OCI-LY3 (cell line): ENCODE data around the gene SH3PXD2A.

ENCODE experiments used
- CTCF ChIP-seq: fragments of 200-600, 300-600 bp; sonication (generic); IDR thresholded peaks from 2 replicates; pipeline ENCODE4 v1.5.1; 2014; ENCODE audit warnings: antibody characterized with exemption, low read length, low read depth
- EZH2phosphoT487 ChIP-seq: fragments of 200-600 bp; shearing (Covaris generic); IDR thresholded peaks from 2 replicates; pipeline ENCODE4 v1.6.1; 2018; ENCODE audit warnings: antibody characterized with exemption, mixed run types, low read depth

- no peak for TF ChIP-seq CTCF
- no peak for TF ChIP-seq EZH2phosphoT487
Observed at GRCh38 chr10:103679096-103679790, 176.1 kb downstream of the SH3PXD2A start.
